GM12878 (cell line): Measurements from ENCODE around the gene RRAD. TPM values are rescaled to one million over a fixed set of nuclear protein-coding genes. Genes with fewer than 3 reads are reported as not detected.

Experiments
- ATAC-seq: fragments of 200-7000 bp; cut with Tn5 transposase; 3 replicates; pipeline ENCODE4 v1.9.1; 2020; ENCODE audit warnings: mild to moderate bottlenecking, moderate library complexity
- BruUV-seq: library from RNA; stranded (reverse); fragments of 400-500 nt; replicated peaks from 2 replicates; lab custom pipeline; 2021; lab: Mats Ljungman, UMichigan
- CTCF ChIA-PET: fragments of 300-600 bp; sonication (Branson Sonifier 250); formaldehyde crosslinking; extraction: SDS; loops from one replicate; lab custom pipeline; 2021; ENCODE audit warnings: inconsistent platforms; lab: Yijun Ruan, JAX
- POLR2A ChIA-PET: fragments of 350-600 bp; formaldehyde crosslinking; extraction: SDS; loops from one replicate; lab custom pipeline; 2021; ENCODE audit warnings: inconsistent platforms; lab: Charles Lee
- RAD21 ChIA-PET: fragments of 300-600 bp; sonication (Branson Sonifier 250); formaldehyde crosslinking; loops from one replicate; lab custom pipeline; 2023; ENCODE audit warnings: antibody characterized with exemption; ENCODE audit not compliant: unreplicated experiment; lab: Charles Lee
- SMC1A ChIA-PET: fragments of 300-600 bp; sonication (Branson Sonifier 250); formaldehyde crosslinking; loops from one replicate; lab custom pipeline; 2023; ENCODE audit not compliant: unreplicated experiment, uncharacterized antibody; lab: Charles Lee
- DNase-seq: peaks from one replicate; pipeline ENCODE4 v3.0.0-alpha.2; 2011; ENCODE audit warnings: low read depth, low spot score
- FAIRE-seq: peaks from 3 replicates; lab custom pipeline; 2011; peaks lifted over from hg19 to GRCh38; lab: Jason Lieb, UNC
- H2AFZ ChIP-seq: 2 replicates; pipeline ENCODE4 v1.6.0; 2011; ENCODE audit warnings: low read depth, low read length, control low read depth; ENCODE audit not compliant: control insufficient read depth
- H3K27ac ChIP-seq: 2 replicates; pipeline ENCODE4 v1.5.1; 2011; ENCODE audit warnings: control low read depth; ENCODE audit not compliant: control insufficient read depth, insufficient read depth
- H3K27me3 ChIP-seq, 2 experiments: replicated peaks in 1 of 2; 2 replicates each; pipeline versions ENCODE4 v1.6.0 to v1.6.1; 2011; ENCODE audit warnings: low read length in 1 of 2; ENCODE audit not compliant: control insufficient read depth in 2 of 2, insufficient read depth in 2 of 2
- H3K36me3 ChIP-seq, 2 experiments: 2 replicates each; pipeline ENCODE4 v1.5.1; 2011; ENCODE audit warnings: low read length in 1 of 2; ENCODE audit not compliant: control insufficient read depth in 2 of 2, insufficient read depth in 2 of 2
- H3K4me1 ChIP-seq: 2 replicates; pipeline ENCODE4 v1.6.1; 2011; ENCODE audit warnings: mild to moderate bottlenecking, low read length, moderate library complexity, mixed read lengths; ENCODE audit not compliant: control insufficient read depth, insufficient read depth
- H3K4me2 ChIP-seq: 2 replicates; pipeline ENCODE4 v1.6.0; 2011; ENCODE audit warnings: control low read depth; ENCODE audit not compliant: control insufficient read depth, insufficient read depth
- H3K4me3 ChIP-seq: fragments of 200-600 bp; sonication (generic); 2 replicates; pipeline ENCODE4 v1.5.1; 2016
- H3K79me2 ChIP-seq: 2 replicates; pipeline ENCODE4 v1.6.0; 2011; ENCODE audit warnings: low read length; ENCODE audit not compliant: control insufficient read depth, insufficient read depth
- H3K9ac ChIP-seq: 2 replicates; pipeline ENCODE4 v1.8.0; 2011; ENCODE audit warnings: low read length, control low read depth, mixed read lengths; ENCODE audit not compliant: control insufficient read depth, insufficient read depth
- H3K9me3 ChIP-seq: replicated peaks from 3 replicates; pipeline ENCODE4 v1.5.1; 2011; ENCODE audit warnings: mild to moderate bottlenecking, low read length; ENCODE audit not compliant: control insufficient read depth, insufficient read depth
- H4K20me1 ChIP-seq: 2 replicates; pipeline ENCODE4 v1.6.0; 2011; ENCODE audit not compliant: control insufficient read depth, insufficient read depth
- EP300 ChIP-seq, 2 experiments: fragments of 150-350 bp in 1 of 2; IDR thresholded peaks; 2 replicates each; pipeline ENCODE4 v1.6.1; 2011 to 2012; ENCODE audit warnings: low read depth in 2 of 2, low read length in 2 of 2, borderline replicate concordance in 1 of 2, improper control_type of control experiment in 1 of 2, inconsistent platforms in 1 of 2; ENCODE audit not compliant: control insufficient read depth in 1 of 2
- HDAC6 ChIP-seq: fragments of 200-600 bp; sonication (generic); IDR thresholded peaks from one replicate; pipeline ENCODE4 v1.8.0; 2017; ENCODE audit warnings: antibody characterized with exemption; ENCODE audit not compliant: unreplicated experiment
- IRF5 ChIP-seq: fragments of 450-650 bp; IDR thresholded peaks from 2 replicates; pipeline ENCODE4 v1.6.1; 2017; ENCODE audit warnings: borderline replicate concordance
- MTA2 ChIP-seq: fragments of 450-650 bp; IDR thresholded peaks from 2 replicates; pipeline ENCODE4 v1.6.1; 2016; ENCODE audit warnings: low read depth, mild to moderate bottlenecking, moderate library complexity
- NR2C2 ChIP-seq: IDR thresholded peaks from 2 replicates; pipeline ENCODE4 v1.6.1; 2011; ENCODE audit warnings: borderline replicate concordance, low read depth; ENCODE audit not compliant: control insufficient read depth, insufficient read length
- POLR2A ChIP-seq: IDR thresholded peaks from 2 replicates; pipeline ENCODE4 v1.6.1; 2011; ENCODE audit warnings: low read depth, mild to moderate bottlenecking, low read length
- RB1 ChIP-seq: fragments of 450-650 bp; formaldehyde crosslinking; IDR thresholded peaks from 2 replicates; pipeline ENCODE4 v1.6.1; 2017; ENCODE audit warnings: mild to moderate bottlenecking, borderline replicate concordance
- TAF1 ChIP-seq: IDR thresholded peaks from 2 replicates; pipeline ENCODE4 v1.6.1; 2011; ENCODE audit warnings: mild to moderate bottlenecking, low read depth, low read length, borderline replicate concordance
- WGBS: methylation state at CpG from one replicate; pipeline ENCODE4 v1.1.6; 2016; ENCODE audit warnings: low lambda C conversion rate; ENCODE audit not compliant: insufficient replicate concordance, insufficient coverage; ENCODE audit errors: missing lambda C conversion rate; 5-methylcytosine and 5-hydroxymethylcytosine counted together
- in situ Hi-C: fragments of 300-500 bp; cut with MboI; formaldehyde crosslinking; loops from 9 replicates; pipeline ENCODE4 v1.14.3; 2018; ENCODE audit warnings: mixed read lengths
- intact Hi-C: fragments of 100-400 bp; cut with micrococcal nuclease; formaldehyde crosslinking; loops from one replicate; pipeline ENCODE4 v1.14.2; 2022; ENCODE audit not compliant: unreplicated experiment
- polyA plus RNA-seq, 11 experiments: library from polyadenylated mRNA; depleted of rRNA in 4 of 11; unstranded in 6 of 11; stranded (reverse) in 5 of 11; fragments of >200 nt; fragmentation: Nextera tagmentation in 4 of 11; fragmentation: Illumina TruSeq in 1 of 11; extraction: Ambion mirVana in 4 of 11; extraction: Trizol in 1 of 11; gene quantifications; 1 replicate in 1 of 11; 2 replicates in 10 of 11; pipeline versions ENCODE4 v1.2.1 to v1.2.3, GENCODE V29; 2011 to 2016; ENCODE audit warnings: inconsistent platforms in 2 of 11, missing spikeins in 2 of 11, low read depth in 1 of 11
- total RNA-seq, 4 experiments: library from RNA; depleted of rRNA in 3 of 4; stranded (reverse); fragments of >200 nt in 3 of 4; fragmentation: Illumina TruSeq in 1 of 4; extraction: Trizol in 1 of 4; gene quantifications; 2 replicates each; pipeline versions ENCODE4 v1.2.1 to v1.2.3, GENCODE V29; 2013 to 2021

The RRAD gene
- total and polyA plus RNA-seq, 10 of the 15 experiments (the other 5 are each of a cell fraction or from before 2014, with no cell fraction given) = 0.11 to 8.5 (median 2.8) TPM

GRCh38 chr16:66943426-66944053 lies 18.2 kb upstream of the RRAD start:
- peaks cover 2 to 3% of the 10 kb centered on the region in 2 experiments for H3K36me3 ChIP-seq
- H2AFZ ChIP-seq = no peak overlapping the region
- 90% methylated on average over 15 of the region's 15 CpGs for WGBS
- no peaks in the 10 kb centered on the region for H3K9me3 ChIP-seq
- ChIA-PET CTCF (interaction anchor here (0.7 to 1.1 kb wide), 5 partner anchors 12 to 57 kb away, joined by 3 to 4 read pairs (median 3); no protein-coding TSS in a partner anchor), RAD21 (interaction anchor here (0.6 kb wide), 1 partner anchor 165 kb away, joined by 3 read pairs; no protein-coding TSS in a partner anchor), SMC1A (no interaction called here), POLR2A (interaction anchor here (0.5 to 0.6 kb wide), 2 partner anchors 67 to 382 kb away, joined by 4 read pairs; no protein-coding TSS in a partner anchor)
- H3K4me1 ChIP-seq = peaks cover 10% of the 10 kb centered on the region
- BruUV-seq = no TSS peak
- FAIRE-seq (no peak), DNase-seq (no peak), ATAC-seq (no peak)
- intact Hi-C loops = no loop called here
- in situ Hi-C loops = no loop called here
- no peaks in the 10 kb centered on the region for H3K79me2 ChIP-seq
- no peak overlapping the region for H3K4me2 ChIP-seq
- H3K9ac ChIP-seq = no peak overlapping the region
- no peak overlapping the region for H3K27ac ChIP-seq
- H3K4me3 ChIP-seq = no peak overlapping the region
- H3K27me3 ChIP-seq = no peaks in the 10 kb centered on the region
- TF ChIP-seq RB1 (no peak), MTA2 (no peak), EP300 (IDR thresholded peaks at IDR 0.05; ENCODE audit: borderline replicate concordance in 1 of 2, control insufficient read depth in 1 of 2, low read depth in 2 of 2, low read length in 2 of 2) (no peak), POLR2A (peak; percentile 10; the same call in 1 of the 2 replicates), IRF5 (no peak), HDAC6 (no peak), NR2C2 (no peak), TAF1 (no peak)
- no peaks in the 10 kb centered on the region for H4K20me1 ChIP-seq
